ENCODE measurements around the gene NREP. TPM values are rescaled to one million over a fixed set of nuclear protein-coding genes. Genes with fewer than 3 reads are reported as not detected.

Gene NREP
- total RNA-seq, 1 experiment from 2014 or later = 163 TPM

DNA sequence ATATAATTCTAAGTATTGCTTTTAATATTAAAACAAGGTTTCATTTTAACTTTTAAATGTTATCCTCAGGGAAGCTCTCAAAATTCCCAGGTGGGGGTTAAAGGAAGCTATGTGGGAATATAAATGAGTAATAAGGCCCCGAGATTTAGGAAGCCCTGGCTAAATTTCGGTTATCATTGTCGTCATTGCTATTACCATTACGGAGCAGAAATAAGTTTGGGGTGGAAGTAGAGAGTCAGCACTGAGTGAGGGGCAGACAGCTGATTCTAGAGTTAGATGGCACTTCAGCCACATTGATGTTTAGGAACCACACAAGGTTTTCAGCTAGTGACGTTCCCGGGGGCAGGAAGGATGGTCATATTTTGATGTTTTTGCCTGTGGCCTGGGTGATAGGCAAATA is 74.9 kb downstream of the NREP start:
- Histone ChIP-seq H3K27ac (ENCODE audit: insufficient read length, low read depth, low read length) (no peak overlapping the region), H3K14ac (ENCODE audit: insufficient read depth, low read length) (no peak overlapping the region), H4K20me1 (ENCODE audit: control insufficient read depth, insufficient read depth, insufficient read length) (no peaks in the 10 kb centered on the region), H2BK20ac (ENCODE audit: low read depth, low read length, poor library complexity, severe bottlenecking) (no peak overlapping the region), H2BK12ac (ENCODE audit: insufficient read length, low read depth, low read length) (no peak overlapping the region), H4K5ac (ENCODE audit: insufficient read length, low read depth, low read length) (no peak overlapping the region), H2AFZ (ENCODE audit: low read length) (no peak overlapping the region), H2BK15ac (ENCODE audit: low read depth, low read length) (no peak overlapping the region), H2BK5ac (ENCODE audit: insufficient read length, low read length) (no peak overlapping the region), H3K27me3 (ENCODE audit: insufficient read depth, low read length) (no peaks in the 10 kb centered on the region), H3K4ac (ENCODE audit: low read depth, low read length) (no peak overlapping the region), H2BK120ac (ENCODE audit: low read depth, low read length, poor library complexity, severe bottlenecking) (no peak overlapping the region), H3K9ac (ENCODE audit: extremely low read depth, insufficient read length, low read length) (no peak overlapping the region), H3K4me1 (ENCODE audit: insufficient read depth, low read length) (no peaks in the 10 kb centered on the region), H2AK5ac (ENCODE audit: insufficient read length, low read length) (no peak overlapping the region), H4K91ac (ENCODE audit: insufficient read length, low read depth, low read length) (no peak overlapping the region), H3K56ac (ENCODE audit: insufficient read length, low read depth, low read length) (no peak overlapping the region), H3T11ph (ENCODE audit: low read length) (no peak overlapping the region), H3K23me2 (ENCODE audit: insufficient read length, low read depth, low read length, poor library complexity, severe bottlenecking) (no peaks in the 10 kb centered on the region), H3K4me2 (ENCODE audit: insufficient read depth, insufficient read length, low read length) (no peak overlapping the region), H3K79me2 (ENCODE audit: insufficient read depth, low read length) (no peaks in the 10 kb centered on the region), H3K79me1 (ENCODE audit: insufficient read depth, low read depth, low read length, poor library complexity, severe bottlenecking) (no peaks in the 10 kb centered on the region), H3K9me3 (ENCODE audit: control insufficient read depth, low read depth, low read length) (no peaks in the 10 kb centered on the region), H3K18ac (ENCODE audit: insufficient read length, low read depth, low read length) (no peak overlapping the region), H4K8ac (replicated peaks; ENCODE audit: insufficient read length, low read depth, low read length) (no peak overlapping the region), H3K23ac (ENCODE audit: insufficient read length, low read depth, low read length) (no peak overlapping the region)
- no peak overlapping the region for H3K4me3 Mint-ChIP-seq
- H3K27ac Mint-ChIP-seq = peak overlapping the region in 1 of 3 experiments; percentile 26; a peak in 1 of 7 replicates
- DNase-seq = no peak
- peaks cover 8 to 9% of the 10 kb centered on the region in 2 experiments for H3K4me1 Mint-ChIP-seq
- no peaks in the 10 kb centered on the region; a peak in 1 of 7 replicates for H3K36me3 Mint-ChIP-seq (ENCODE audit: insufficient read depth in 1 of 3, low read depth in 3 of 3)
- H3K9me3 Mint-ChIP-seq = no peaks in the 10 kb centered on the region; a peak in 1 of 5 replicates
- TF ChIP-seq, protein P1, sequence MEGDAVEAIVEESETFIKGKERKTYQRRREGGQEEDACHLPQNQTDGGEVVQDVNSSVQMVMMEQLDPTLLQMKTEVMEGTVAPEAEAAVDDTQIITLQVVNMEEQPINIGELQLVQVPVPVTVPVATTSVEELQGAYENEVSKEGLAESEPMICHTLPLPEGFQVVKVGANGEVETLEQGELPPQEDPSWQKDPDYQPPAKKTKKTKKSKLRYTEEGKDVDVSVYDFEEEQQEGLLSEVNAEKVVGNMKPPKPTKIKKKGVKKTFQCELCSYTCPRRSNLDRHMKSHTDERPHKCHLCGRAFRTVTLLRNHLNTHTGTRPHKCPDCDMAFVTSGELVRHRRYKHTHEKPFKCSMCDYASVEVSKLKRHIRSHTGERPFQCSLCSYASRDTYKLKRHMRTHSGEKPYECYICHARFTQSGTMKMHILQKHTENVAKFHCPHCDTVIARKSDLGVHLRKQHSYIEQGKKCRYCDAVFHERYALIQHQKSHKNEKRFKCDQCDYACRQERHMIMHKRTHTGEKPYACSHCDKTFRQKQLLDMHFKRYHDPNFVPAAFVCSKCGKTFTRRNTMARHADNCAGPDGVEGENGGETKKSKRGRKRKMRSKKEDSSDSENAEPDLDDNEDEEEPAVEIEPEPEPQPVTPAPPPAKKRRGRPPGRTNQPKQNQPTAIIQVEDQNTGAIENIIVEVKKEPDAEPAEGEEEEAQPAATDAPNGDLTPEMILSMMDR (conservative IDR thresholded peaks at IDR 0.05) = no peak
- H3K27me3 Mint-ChIP-seq (ENCODE audit: low read depth) = no peaks in the 10 kb centered on the region
- WGBS (ENCODE audit: extremely low coverage, insufficient read length, low lambda C conversion rate) = no CpG with 5 or more reads among the region's 6 CpGs
